Measurements from ENCODE around the gene PDLIM7.

Gene PDLIM7

DNA sequence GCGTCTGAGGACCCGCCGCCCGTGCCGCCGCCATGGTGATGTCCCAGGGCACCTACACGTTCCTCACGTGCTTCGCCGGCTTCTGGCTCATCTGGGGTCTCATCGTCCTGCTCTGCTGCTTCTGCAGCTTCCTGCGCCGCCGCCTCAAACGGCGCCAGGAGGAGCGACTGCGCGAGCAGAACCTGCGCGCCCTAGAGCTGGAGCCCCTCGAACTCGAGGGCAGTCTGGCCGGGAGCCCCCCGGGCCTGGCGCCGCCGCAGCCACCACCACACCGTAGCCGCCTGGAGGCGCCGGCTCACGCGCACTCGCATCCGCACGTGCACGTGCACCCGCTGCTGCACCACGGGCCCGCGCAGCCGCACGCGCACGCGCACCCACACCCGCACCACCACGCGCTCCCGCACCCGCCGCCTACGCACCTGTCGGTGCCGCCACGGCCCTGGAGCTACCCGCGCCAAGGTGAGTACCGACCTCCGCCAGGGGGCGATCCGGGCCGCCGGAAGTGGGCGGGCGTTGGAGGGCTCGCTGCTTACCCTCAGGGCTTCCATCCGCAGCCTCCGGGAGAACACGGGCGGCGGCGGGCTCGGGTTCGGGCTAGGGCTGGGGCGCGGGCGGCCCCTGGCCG is 42.3 kb downstream of the PDLIM7 start:
- Histone ChIP-seq H3K36me3 (ENCODE audit: control insufficient read depth, insufficient read depth, low read length) (no peaks in the 10 kb centered on the region), H3K4me2 (ENCODE audit: low read length) (peak overlapping the region; percentile 96), H3K4me3 (ENCODE audit: low read depth, low read length) (peak overlapping the region; percentile 60), H2AFZ (peak overlapping the region; percentile 63), H3K79me2 (no peaks in the 10 kb centered on the region), H3K27me3 (ENCODE audit: control insufficient read depth, insufficient read depth, low read length) (peaks cover 4% of the 10 kb centered on the region), H3K9me3 (ENCODE audit: control insufficient read depth, low read length) (no peaks in the 10 kb centered on the region), H3K4me1 (peaks cover 8% of the 10 kb centered on the region), H3K9ac (no peak overlapping the region), H3K27ac (peak overlapping the region; percentile 76)
- TF ChIP-seq, protein P1, sequence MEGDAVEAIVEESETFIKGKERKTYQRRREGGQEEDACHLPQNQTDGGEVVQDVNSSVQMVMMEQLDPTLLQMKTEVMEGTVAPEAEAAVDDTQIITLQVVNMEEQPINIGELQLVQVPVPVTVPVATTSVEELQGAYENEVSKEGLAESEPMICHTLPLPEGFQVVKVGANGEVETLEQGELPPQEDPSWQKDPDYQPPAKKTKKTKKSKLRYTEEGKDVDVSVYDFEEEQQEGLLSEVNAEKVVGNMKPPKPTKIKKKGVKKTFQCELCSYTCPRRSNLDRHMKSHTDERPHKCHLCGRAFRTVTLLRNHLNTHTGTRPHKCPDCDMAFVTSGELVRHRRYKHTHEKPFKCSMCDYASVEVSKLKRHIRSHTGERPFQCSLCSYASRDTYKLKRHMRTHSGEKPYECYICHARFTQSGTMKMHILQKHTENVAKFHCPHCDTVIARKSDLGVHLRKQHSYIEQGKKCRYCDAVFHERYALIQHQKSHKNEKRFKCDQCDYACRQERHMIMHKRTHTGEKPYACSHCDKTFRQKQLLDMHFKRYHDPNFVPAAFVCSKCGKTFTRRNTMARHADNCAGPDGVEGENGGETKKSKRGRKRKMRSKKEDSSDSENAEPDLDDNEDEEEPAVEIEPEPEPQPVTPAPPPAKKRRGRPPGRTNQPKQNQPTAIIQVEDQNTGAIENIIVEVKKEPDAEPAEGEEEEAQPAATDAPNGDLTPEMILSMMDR (IDR thresholded peaks at IDR 0.05) = peak; percentile 90

DNA sequence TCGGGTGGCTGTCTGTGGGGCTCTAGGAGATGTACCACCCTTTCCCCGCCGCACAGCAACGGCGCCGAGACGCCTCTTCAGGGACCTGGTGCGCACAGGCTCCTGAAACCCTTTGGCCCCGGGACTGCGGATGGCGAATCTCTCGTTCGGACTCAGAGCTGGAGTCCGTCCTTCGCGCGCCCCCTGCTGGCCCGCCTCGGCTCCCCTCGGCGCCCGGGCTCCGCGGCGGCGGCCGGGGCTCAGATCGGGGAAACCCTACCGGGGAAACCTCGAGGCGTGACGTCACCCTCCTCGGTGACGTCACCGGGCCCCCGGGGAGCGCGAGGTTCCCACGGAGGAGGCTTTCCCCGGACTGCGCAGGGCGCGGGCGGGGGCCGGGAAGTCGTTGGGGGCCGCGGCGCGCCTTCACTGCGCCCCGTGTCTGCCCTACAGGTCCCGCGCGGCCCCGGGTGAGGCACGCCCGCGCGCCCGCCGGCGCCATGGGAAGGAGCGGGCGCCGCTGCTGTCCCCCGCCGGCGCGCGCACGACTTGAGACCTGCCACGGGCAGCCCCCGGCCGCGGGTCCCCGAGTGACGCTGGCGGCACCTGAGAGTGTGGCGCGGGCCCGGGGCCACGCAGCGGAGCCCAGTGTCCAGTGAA is 42.9 kb downstream of the PDLIM7 start:
- peaks cover 4% of the 10 kb centered on the region for H3K27me3 ChIP-seq (ENCODE audit: control insufficient read depth, insufficient read depth, low read length)
- H3K9me3 ChIP-seq (ENCODE audit: control insufficient read depth, low read length) = no peaks in the 10 kb centered on the region
- H2AFZ ChIP-seq = peak overlapping the region; percentile 63
- no peaks in the 10 kb centered on the region for H3K36me3 ChIP-seq (ENCODE audit: control insufficient read depth, insufficient read depth, low read length)
- H3K79me2 ChIP-seq = no peaks in the 10 kb centered on the region
- no peak overlapping the region for H3K9ac ChIP-seq
- peak overlapping the region; percentile 96 for H3K4me2 ChIP-seq (ENCODE audit: low read length)
- H3K4me1 ChIP-seq = peaks cover 8% of the 10 kb centered on the region
- peak overlapping the region; percentile 60 for H3K4me3 ChIP-seq (ENCODE audit: low read depth, low read length)
- TF ChIP-seq, protein P1 (IDR thresholded peaks at IDR 0.05) = peak; percentile 98
- peak overlapping the region; percentile 76 for H3K27ac ChIP-seq

DNA sequence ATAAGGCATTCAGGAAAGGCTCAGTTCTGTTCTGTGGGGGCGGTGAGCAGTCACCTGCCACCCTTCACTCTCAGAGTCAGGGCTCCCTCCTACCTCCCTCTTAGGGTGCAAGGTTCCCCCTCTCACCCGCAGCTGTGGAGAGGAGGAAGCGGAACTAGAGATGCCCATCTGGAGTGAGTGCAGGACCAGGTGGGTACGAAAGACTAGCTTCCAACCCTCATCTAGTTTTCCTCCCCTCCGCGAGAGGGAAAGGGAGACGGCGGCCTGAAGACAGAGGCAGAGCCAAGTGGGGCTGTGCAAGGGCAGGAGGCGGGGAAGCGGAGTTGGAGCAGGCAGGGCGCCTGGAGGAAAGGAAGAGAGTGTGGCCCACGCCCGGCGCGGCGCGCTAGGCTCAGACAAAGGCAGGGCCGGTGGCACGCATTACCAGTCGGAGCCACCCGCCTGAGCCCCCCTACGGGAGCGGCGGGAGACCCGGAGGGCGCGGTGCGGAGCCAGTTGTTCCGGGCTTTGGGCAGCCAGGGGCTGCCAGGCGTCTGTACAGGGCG is 43.5 kb downstream of the PDLIM7 start:
- H3K9me3 ChIP-seq (ENCODE audit: control insufficient read depth, low read length) = no peaks in the 10 kb centered on the region
- peak overlapping the region; percentile 9 for H3K27ac ChIP-seq
- peak overlapping the region; percentile 63 for H2AFZ ChIP-seq
- H3K36me3 ChIP-seq (ENCODE audit: control insufficient read depth, insufficient read depth, low read length) = no peaks in the 10 kb centered on the region
- TF ChIP-seq, protein P1 (IDR thresholded peaks at IDR 0.05) = no peak
- peaks cover 8% of the 10 kb centered on the region for H3K4me1 ChIP-seq
- no peak overlapping the region for H3K9ac ChIP-seq
- peak overlapping the region; percentile 96 for H3K4me2 ChIP-seq (ENCODE audit: low read length)
- no peaks in the 10 kb centered on the region for H3K79me2 ChIP-seq
- peaks cover 4% of the 10 kb centered on the region for H3K27me3 ChIP-seq (ENCODE audit: control insufficient read depth, insufficient read depth, low read length)
- no peak overlapping the region for H3K4me3 ChIP-seq (ENCODE audit: low read depth, low read length)

DNA sequence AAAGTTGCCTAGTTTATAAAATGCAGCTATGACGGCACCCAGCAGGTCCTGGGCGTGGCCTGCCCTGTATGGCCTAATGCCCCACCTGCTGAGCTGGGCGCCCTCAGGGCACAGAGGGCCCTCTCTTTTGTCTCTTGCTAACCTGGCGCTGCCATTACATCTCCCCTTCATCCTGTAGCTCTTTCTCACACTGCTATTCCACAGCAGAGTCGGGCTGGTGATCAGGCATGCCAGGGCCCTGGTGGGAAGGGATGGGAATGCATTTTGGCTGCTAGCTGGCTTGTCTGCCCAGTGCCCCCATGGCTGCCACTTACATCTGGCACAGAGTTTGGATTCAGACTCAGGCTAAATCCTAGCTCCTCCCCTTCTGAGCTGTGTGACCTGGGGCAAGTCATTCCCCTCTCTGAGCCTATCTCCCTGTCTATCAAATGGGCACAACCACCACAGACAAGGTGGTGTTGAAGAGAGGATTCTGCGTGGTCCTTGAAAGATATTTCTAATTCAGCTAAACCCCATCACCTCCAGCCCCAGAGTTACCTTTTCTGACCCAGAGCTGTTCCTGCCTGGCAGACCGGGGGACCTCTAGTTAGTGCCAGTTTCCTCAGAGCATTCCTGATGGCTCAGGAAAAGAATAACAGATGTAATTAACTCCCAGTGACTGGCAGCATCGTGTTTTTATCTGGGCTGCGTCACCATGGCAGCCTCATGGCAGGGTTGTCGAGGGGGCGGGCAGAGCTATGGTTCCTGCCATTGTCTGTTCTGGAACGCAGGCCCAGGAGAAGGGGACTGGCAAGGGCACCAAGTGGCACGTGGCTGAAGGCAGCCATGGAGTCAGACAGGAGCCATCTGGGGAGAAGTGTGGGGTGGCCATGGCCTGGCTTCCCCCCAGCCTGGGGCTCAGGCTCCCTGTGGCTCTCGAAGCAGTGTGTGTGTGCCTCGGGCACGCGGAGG is 44.4 kb downstream of the PDLIM7 start:
- Histone ChIP-seq H3K79me2 (no peaks in the 10 kb centered on the region), H3K27ac (no peak overlapping the region), H3K4me2 (ENCODE audit: low read length) (no peak overlapping the region), H3K36me3 (ENCODE audit: control insufficient read depth, insufficient read depth, low read length) (no peaks in the 10 kb centered on the region), H3K27me3 (ENCODE audit: control insufficient read depth, insufficient read depth, low read length) (peaks cover 4% of the 10 kb centered on the region), H3K4me1 (peaks cover 8% of the 10 kb centered on the region), H3K9me3 (ENCODE audit: control insufficient read depth, low read length) (no peaks in the 10 kb centered on the region), H2AFZ (no peak overlapping the region), H3K4me3 (ENCODE audit: low read depth, low read length) (no peak overlapping the region), H3K9ac (no peak overlapping the region)
- TF ChIP-seq, protein P1 (IDR thresholded peaks at IDR 0.05) = no peak
